Measurements from ENCODE around the gene GTF2F1. TPM values are rescaled to one million over a fixed set of nuclear protein-coding genes. Genes with fewer than 3 reads are reported as not detected.

GTF2F1 gene
- total and polyA plus RNA-seq, 9 of the 15 experiments (the other 6 are each of a cell fraction or from before 2014, with no cell fraction given), result 4.7 to 75.4 (median 68.4) TPM

GRCh38 chr19:6374161-6374709, 18.7 kb downstream of the GTF2F1 start:
- CTCF ChIA-PET (ENCODE audit: low intra/inter-chr PET ratio), result no interaction called here
- H3K4me2 ChIP-seq (ENCODE audit: insufficient read depth, low read length), result peak overlapping the region; percentile 77

DNA sequence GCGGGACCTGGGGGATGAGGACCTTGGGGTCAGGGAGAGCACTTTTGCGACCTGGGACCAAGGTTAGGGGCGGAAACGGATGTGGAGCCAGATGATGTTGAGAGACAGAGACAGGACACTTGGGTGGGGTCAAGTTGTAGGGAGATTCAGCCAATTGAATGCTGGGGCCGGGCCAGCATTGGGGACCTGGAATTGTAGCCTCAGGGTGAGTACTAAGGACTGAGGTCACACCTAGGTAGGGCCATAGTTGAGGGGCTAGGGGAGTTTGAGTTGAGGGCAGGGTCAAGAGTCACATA, 19.2 kb downstream of the GTF2F1 start:
- Histone ChIP-seq H4K20me1 (replicated peaks; ENCODE audit: control insufficient read depth, insufficient read depth, low read length) (no peaks in the 10 kb centered on the region), H2AFZ (ENCODE audit: low read depth, low read length) (peak overlapping the region; percentile 81), H3K4me2 (ENCODE audit: insufficient read depth, low read length) (peak overlapping the region; percentile 77), H3K4me3 (peak overlapping the region; percentile 50), H3K79me2 (ENCODE audit: control insufficient read depth, insufficient read depth, low read length) (peaks cover 7% of the 10 kb centered on the region; the same call in 2 of the 3 replicates), H3K27ac (ENCODE audit: extremely low read depth, low read depth, low read length) (peak overlapping the region; percentile 66), H3K9ac (ENCODE audit: insufficient read depth in 1 of 2, low read depth in 2 of 2, low read length in 2 of 2) (peak overlapping the region; percentile 47 to 86), H3K36me3 (ENCODE audit: control insufficient read depth, insufficient read depth, low read length) (peaks cover 30% of the 10 kb centered on the region; the same call in 2 of the 3 replicates), H3K9me1 (ENCODE audit: control insufficient read depth, insufficient read depth, low read length) (no peaks in the 10 kb centered on the region), H3K9me3 (replicated peaks; ENCODE audit: control insufficient read depth, insufficient read depth, low read depth, low read length) (no peaks in the 10 kb centered on the region), H3K4me1 (replicated peaks in 1 of 2; ENCODE audit: control insufficient read depth in 2 of 2, insufficient read depth in 2 of 2, low read length in 2 of 2) (peaks cover 8 to 58% of the 10 kb centered on the region in 2 experiments), H3K27me3 (ENCODE audit: control insufficient read depth in 2 of 2, insufficient read depth in 2 of 2, low read length in 2 of 2) (no peaks in the 10 kb centered on the region)
- ATAC-seq (peak; percentile 31), DNase-seq (ENCODE audit: extremely low read depth in 1 of 4, low spot score in 3 of 4) (peak; percentile 71 to 88 (median 74)), FAIRE-seq (no peak)
- 0% methylated on average over 3 of the region's 5 CpGs for WGBS (ENCODE audit: insufficient coverage, low coverage, missing lambda C conversion rate)
- POLR2A ChIA-PET, result interaction anchor here (1.0 to 2.0 kb wide), 4 partner anchors 11 to 297 kb away, joined by 3 to 29 read pairs (median 8); partner anchors contain the start of genes CLPP, GTF2F1 and KHSRP
- intact Hi-C loops (cut with micrococcal nuclease) (no loop called here), in situ Hi-C loops (cut with MboI) (no loop called here)
- CTCF ChIA-PET (ENCODE audit: low intra/inter-chr PET ratio), result no interaction called here
- no TSS peak for BruUV-seq (replicated peaks)
- TF ChIP-seq KDM1A (IDR thresholded peaks at IDR 0.05) (peak in 1 of 2 experiments; percentile 26; a peak in 2 of 4 replicates), GABPA (tag; conservative IDR thresholded peaks at IDR 0.05; ENCODE audit: low read depth) (peak; percentile 50), ZNF445 (CRISPR knock-in tag; IDR thresholded peaks at IDR 0.05; ENCODE audit: low read depth) (no peak), MAZ (CRISPR knock-in tag; conservative IDR thresholded peaks at IDR 0.05 in 1 of 2, IDR thresholded peaks at IDR 0.05 in 1 of 2) (no peak), ZNF274 (IDR thresholded peaks at IDR 0.05; ENCODE audit: borderline replicate concordance, low read depth, low read length) (no peak), ESRRA (IDR thresholded peaks at IDR 0.05; ENCODE audit: borderline replicate concordance, low read depth) (0 out of 2 replicates have a peak, but pooled peaks have one; percentile 31), BHLHE40 (IDR thresholded peaks at IDR 0.05; ENCODE audit: low read length) (no peak)
- TF ChIP-seq, protein P1, sequence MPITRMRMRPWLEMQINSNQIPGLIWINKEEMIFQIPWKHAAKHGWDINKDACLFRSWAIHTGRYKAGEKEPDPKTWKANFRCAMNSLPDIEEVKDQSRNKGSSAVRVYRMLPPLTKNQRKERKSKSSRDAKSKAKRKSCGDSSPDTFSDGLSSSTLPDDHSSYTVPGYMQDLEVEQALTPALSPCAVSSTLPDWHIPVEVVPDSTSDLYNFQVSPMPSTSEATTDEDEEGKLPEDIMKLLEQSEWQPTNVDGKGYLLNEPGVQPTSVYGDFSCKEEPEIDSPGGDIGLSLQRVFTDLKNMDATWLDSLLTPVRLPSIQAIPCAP (CRISPR knock-in tag; IDR thresholded peaks at IDR 0.05; ENCODE audit: borderline replicate concordance), result no peak
- TF ChIP-seq, protein P2, sequence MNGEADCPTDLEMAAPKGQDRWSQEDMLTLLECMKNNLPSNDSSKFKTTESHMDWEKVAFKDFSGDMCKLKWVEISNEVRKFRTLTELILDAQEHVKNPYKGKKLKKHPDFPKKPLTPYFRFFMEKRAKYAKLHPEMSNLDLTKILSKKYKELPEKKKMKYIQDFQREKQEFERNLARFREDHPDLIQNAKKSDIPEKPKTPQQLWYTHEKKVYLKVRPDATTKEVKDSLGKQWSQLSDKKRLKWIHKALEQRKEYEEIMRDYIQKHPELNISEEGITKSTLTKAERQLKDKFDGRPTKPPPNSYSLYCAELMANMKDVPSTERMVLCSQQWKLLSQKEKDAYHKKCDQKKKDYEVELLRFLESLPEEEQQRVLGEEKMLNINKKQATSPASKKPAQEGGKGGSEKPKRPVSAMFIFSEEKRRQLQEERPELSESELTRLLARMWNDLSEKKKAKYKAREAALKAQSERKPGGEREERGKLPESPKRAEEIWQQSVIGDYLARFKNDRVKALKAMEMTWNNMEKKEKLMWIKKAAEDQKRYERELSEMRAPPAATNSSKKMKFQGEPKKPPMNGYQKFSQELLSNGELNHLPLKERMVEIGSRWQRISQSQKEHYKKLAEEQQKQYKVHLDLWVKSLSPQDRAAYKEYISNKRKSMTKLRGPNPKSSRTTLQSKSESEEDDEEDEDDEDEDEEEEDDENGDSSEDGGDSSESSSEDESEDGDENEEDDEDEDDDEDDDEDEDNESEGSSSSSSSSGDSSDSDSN (IDR thresholded peaks at IDR 0.05; ENCODE audit: borderline replicate concordance in 1 of 2, low read depth in 2 of 2, low read length in 2 of 2), result no peak

More at GRCh38 chr19:6374161-6374709, 18.7 kb downstream of the GTF2F1 start:
- ATAC-seq (no peak), DNase-seq (ENCODE audit: extremely low read depth in 1 of 4, low spot score in 3 of 4) (no peak), FAIRE-seq (no peak)
- in situ Hi-C loops (cut with MboI), result no loop called here
- Histone ChIP-seq H3K36me3 (ENCODE audit: control insufficient read depth, insufficient read depth, low read length) (peaks cover 31% of the 10 kb centered on the region; the same call in 1 of the 3 replicates), H3K4me1 (replicated peaks in 1 of 2; ENCODE audit: control insufficient read depth in 2 of 2, insufficient read depth in 2 of 2, low read length in 2 of 2) (peaks cover 8 to 58% of the 10 kb centered on the region in 2 experiments), H3K27me3 (ENCODE audit: control insufficient read depth in 2 of 2, insufficient read depth in 2 of 2, low read length in 2 of 2) (no peaks in the 10 kb centered on the region), H3K27ac (ENCODE audit: extremely low read depth, low read depth, low read length) (peak overlapping the region; percentile 66), H3K9me1 (ENCODE audit: control insufficient read depth, insufficient read depth, low read length) (no peaks in the 10 kb centered on the region), H2AFZ (ENCODE audit: low read depth, low read length) (0 out of 2 replicates have a peak overlapping the region, but pooled peaks have one; percentile 81), H3K4me3 (no peak overlapping the region), H4K20me1 (replicated peaks; ENCODE audit: control insufficient read depth, insufficient read depth, low read length) (no peaks in the 10 kb centered on the region), H3K9ac (ENCODE audit: insufficient read depth in 1 of 2, low read depth in 2 of 2, low read length in 2 of 2) (peak overlapping the region; percentile 47 to 86), H3K9me3 (replicated peaks; ENCODE audit: control insufficient read depth, insufficient read depth, low read depth, low read length) (no peaks in the 10 kb centered on the region), H3K79me2 (ENCODE audit: control insufficient read depth, insufficient read depth, low read length) (peaks cover 7% of the 10 kb centered on the region; the same call in 2 of the 3 replicates)
- BruUV-seq (replicated peaks), result TSS peak; percentile 56
- intact Hi-C loops (cut with micrococcal nuclease), result no loop called here
- TF ChIP-seq, protein P3, sequence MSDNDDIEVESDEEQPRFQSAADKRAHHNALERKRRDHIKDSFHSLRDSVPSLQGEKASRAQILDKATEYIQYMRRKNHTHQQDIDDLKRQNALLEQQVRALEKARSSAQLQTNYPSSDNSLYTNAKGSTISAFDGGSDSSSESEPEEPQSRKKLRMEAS (CRISPR knock-in tag; IDR thresholded peaks at IDR 0.05), result peak; percentile 41; the same call in 1 of the 2 replicates
- TF ChIP-seq RBFOX2 (IDR thresholded peaks at IDR 0.05; ENCODE audit: low read depth, low read length) (peak; percentile 46; the same call in 1 of the 2 replicates), ZNF316 (IDR thresholded peaks at IDR 0.05) (no peak)
- POLR2A ChIA-PET, result interaction anchor here (1.0 to 2.5 kb wide), 4 partner anchors 14 to 298 kb away, joined by 3 to 11 read pairs (median 6); partner anchors contain the start of genes GTF2F1 and KHSRP
- WGBS (ENCODE audit: insufficient coverage, low coverage, missing lambda C conversion rate), result 64% methylated on average over 27 of the region's 29 CpGs

Measured in K562 (cell line).